GM18499 (cell line): ENCODE measurements around the gene CSPG4.
"Not testable (repeated sequence)": the region's sequence is repeated elsewhere in the genome, so short reads cannot be mapped to it uniquely, and the experiment has no call there.

ENCODE experiments used
- ATAC-seq: cut with Tn5 transposase; IDR thresholded peaks from one replicate; pipeline ENCODE4 v1.9.1; 2021; ENCODE audit warnings: moderate number of reproducible peaks; ENCODE audit not compliant: insufficient read depth, unreplicated experiment

Gene CSPG4

DNA sequence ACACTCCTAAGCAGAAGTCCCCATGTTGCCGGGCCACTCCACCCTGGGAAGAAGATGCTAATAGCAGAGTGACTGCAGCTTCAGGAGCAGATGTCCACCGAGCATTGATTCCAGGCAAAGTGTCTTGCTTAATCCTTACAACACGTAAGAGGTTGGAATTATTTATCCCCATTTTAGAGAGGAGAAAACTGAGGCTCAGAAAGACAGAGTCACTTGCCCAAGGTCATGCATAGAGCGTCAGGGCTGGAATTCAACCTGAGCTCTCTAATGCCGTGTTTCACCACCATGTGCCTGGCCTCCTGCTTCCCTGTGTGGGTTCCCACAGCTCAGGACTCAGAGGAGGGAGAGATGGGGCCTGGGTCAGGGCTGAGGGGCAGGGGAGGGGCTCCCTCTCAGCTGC lies 7.3 kb downstream of the CSPG4 start:
- not testable (repeated sequence) for ATAC-seq

- no peak for ATAC-seq
These were observed 8.0 kb downstream of the CSPG4 start for GRCh38 chr15:75704618-75705017.

GRCh38 chr15:75704263-75704615 lies 8.4 kb downstream of the CSPG4 start:
- no peak for ATAC-seq

DNA sequence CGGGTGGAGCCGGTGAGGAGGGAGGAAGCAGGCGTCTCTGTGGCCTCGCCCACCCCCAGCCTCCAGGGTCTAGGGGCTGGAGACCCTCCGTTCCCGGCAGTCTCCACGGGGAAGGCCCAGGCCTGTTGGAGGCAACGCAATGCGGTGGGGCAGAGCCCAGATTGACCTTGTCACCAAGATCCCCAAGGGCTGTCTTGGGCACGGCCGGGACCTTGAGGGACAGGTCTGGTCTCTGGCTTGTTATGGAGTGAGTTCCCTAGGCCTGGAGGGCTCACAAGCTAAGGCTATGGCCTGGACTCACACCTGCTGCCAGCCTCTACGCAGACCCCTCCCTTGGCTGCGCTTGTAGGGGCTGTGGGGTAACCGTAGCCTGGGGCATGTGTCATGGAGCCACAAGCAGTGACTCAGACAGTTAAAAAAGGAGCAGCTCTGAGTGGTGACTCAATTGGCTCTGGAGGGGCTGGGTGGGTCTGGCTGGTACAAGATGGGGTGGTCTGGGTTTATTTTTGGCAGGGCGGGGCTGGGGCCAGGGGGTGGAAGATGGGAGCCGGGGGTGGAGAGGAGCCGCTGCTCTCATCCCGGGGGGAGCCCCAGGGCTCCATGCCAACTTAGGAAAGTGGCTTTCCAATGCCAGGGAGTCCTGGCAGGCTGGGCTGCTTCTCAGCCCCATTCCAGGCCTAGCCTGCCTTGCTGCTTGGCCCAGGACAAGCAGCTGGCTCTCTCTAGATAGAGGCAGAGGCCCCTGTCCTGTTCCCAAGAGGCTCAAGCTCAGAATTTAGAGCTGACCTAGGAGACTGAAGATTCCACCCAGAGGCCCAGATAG lies 9.0 kb downstream of the CSPG4 start:
- not testable (repeated sequence) for ATAC-seq

GRCh38 chr15:75702436-75702835 lies 10.2 kb downstream of the CSPG4 start:
- no peak for ATAC-seq

GRCh38 chr15:75701071-75702003 lies 11.3 kb downstream of the CSPG4 start:
- not testable (repeated sequence) for ATAC-seq

DNA sequence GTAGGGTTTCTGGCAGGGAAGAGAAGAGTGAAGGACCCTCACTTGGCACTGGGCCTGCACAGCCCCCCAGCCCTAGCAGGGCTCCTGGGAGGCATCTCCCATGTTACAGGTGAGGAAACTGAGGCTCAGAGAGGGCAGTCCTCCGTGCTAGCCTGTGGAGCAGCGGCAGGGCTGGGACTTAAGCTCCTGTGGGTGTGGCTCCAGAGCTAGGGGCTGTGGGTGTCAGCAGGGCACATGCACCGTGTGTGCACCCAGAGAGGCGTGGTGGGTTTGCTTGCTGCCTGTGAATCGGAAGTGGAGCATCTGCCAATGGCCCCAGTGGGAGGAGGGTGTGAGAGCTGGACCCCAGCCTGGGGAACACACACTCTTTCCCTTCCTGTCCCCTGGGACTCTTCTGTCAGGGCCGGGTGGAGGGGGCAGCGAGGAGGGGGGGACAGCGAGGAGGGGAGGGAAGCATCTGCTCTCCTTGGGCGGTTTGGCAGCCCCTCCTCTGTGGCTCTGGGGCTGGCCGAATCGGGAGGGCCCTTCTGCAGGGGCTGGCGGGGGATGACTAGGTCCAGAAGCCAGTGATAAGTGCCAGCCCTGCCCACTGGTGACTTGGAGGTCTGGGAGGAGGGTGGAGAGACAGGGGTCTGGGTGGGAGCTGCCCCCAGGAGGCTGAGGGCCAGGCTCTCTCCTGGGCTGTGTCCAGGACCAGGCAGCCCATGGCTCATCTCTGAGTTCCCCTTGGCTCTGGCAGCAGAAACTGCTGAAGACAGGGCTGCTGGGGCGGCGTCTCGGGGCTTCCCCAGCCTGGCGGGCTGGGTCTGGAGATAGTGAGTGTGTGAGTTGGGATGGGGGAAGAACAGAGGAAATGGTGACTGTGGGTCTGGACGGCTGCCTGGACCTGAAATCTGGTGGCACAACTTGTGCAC lies 12.4 kb downstream of the CSPG4 start:
- ATAC-seq, result not testable (repeated sequence)

- ATAC-seq, result not testable (repeated sequence)
These were observed 13.1 kb downstream of the CSPG4 start for GRCh38 chr15:75699517-75699916.

- not testable (repeated sequence) for ATAC-seq
These were observed 14.5 kb downstream of the CSPG4 start for GRCh38 chr15:75697974-75698747.

- ATAC-seq, result no peak
These were observed 15.1 kb downstream of the CSPG4 start for GRCh38 chr15:75697523-75697922.

- ATAC-seq, result no peak
These were observed 15.8 kb downstream of the CSPG4 start for GRCh38 chr15:75696854-75697259.

GRCh38 chr15:75696311-75696720 lies 16.3 kb downstream of the CSPG4 start:
- ATAC-seq, result no peak

DNA sequence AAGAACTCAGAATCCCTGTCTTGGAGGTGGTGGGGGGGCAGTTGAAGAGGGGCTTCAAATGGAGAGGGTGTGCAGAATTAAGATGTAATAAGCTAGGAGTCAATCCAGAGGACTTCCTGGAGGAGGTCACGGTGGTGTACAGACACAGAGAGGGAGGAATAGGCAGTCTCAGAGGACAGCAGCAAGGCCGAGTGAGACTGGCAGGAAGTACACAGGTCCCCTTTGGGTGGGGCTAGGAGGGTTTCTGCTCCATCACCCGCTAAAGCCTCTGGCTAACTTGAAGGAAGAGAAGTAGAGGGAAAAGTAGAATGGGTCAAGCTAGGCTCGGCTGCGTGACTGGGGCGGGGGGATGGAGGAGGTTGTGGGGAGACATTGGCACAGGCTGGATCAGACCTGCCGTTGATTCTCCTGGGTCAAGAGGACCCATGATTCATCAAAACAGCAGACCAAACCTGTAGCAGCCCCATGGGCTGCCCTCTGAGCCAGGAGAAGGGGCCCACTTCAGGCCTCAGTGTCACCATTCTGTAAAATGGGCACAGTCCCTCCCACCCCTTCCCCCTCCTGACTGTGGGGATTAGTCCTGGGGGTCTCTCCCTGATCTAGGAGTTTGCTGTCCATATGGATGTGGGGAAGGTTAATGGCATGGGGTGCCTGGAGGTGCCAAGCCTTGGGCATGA lies 16.9 kb downstream of the CSPG4 start:
- ATAC-seq, result no peak

- ATAC-seq, result no peak
These were observed 17.4 kb downstream of the CSPG4 start for GRCh38 chr15:75695220-75695619.

- no peak for ATAC-seq
These were observed 18.1 kb downstream of the CSPG4 start for GRCh38 chr15:75694241-75695182.

DNA sequence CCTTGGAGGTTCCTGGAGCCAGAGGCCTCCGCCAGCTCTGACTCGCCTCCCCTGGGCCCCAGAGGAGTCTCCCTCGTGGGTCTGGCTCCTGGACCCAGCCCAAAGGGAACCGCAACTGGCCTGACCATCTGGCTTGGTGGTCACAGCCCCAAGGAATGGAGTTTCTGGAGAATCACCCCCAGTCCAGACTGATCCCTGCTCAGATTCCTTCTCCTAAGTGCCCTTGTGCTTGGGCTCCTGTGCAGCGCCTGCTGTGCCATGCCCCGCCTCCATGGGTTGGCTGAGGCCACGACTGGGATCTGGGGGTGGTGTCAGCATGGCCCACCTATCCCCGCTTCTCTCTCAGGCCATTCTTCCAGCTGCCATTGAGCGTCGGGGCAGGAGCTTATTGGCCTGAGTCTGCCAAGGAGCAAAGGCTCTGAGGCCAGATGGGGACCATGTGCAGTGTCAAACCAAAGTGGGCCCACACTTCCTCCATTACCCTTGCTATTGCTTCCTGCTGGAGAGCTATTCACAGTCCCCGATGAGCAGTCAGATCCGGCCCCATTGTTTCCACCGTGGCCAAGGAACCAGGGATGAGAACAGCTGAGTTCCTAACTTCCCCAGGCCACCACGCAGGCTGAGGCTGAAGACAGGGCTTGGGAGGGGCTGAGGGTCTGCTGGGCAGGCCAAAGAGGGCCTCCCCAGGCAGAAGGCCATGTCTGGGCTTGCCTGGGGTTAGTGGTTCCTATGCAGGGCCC lies 19.0 kb downstream of the CSPG4 start:
- ATAC-seq, result no peak

GRCh38 chr15:75693028-75693427 lies 19.6 kb downstream of the CSPG4 start:
- ATAC-seq, result not testable (repeated sequence)
